BE2C (cell line): ENCODE data around the gene RFPL3.
"Not testable (repeated sequence)": the region's sequence is repeated elsewhere in the genome, so short reads cannot be mapped to it uniquely, and the experiment has no call there.

ENCODE experiments used
- DNase-seq: peaks from one replicate; pipeline ENCODE4 v3.0.0-alpha.2; 2020
- H3K27me3 ChIP-seq: fragments of 250-450 bp; sonication (Bioruptor Pico); 2 replicates; pipeline ENCODE4 v1.5.1; 2020; ENCODE audit warnings: mild to moderate bottlenecking
- H3K36me3 ChIP-seq: fragments of 250-450 bp; sonication (Bioruptor Pico); 2 replicates; pipeline ENCODE4 v1.5.1; 2020; ENCODE audit warnings: mild to moderate bottlenecking
- H3K4me1 ChIP-seq: fragments of 250-450 bp; sonication (Bioruptor Pico); 2 replicates; pipeline ENCODE4 v1.5.1; 2020
- H3K4me3 ChIP-seq: 2 replicates; pipeline ENCODE4 v1.5.1; 2011; ENCODE audit warnings: low read depth, low read length
- H3K9me3 ChIP-seq: fragments of 250-450 bp; sonication (Bioruptor Pico); 2 replicates; pipeline ENCODE4 v1.5.1; 2020
- CTCF ChIP-seq: IDR thresholded peaks from 2 replicates; pipeline ENCODE4 v1.5.1; 2012; ENCODE audit warnings: mild to moderate bottlenecking, low read depth, low read length

The RFPL3 gene

GRCh38 chr22:32354360-32355351, 3.0 kb upstream of the RFPL3 start:
- H3K4me1 ChIP-seq, result no peaks in the 10 kb centered on the region
- TF ChIP-seq CTCF, result no peak
- H3K9me3 ChIP-seq, result no peaks in the 10 kb centered on the region
- no peaks in the 10 kb centered on the region for H3K36me3 ChIP-seq
- no peak overlapping the region for H3K4me3 ChIP-seq
- DNase-seq, result no peak
- H3K27me3 ChIP-seq, result no peaks in the 10 kb centered on the region

GRCh38 chr22:32355760-32356159, 1.9 kb upstream of the RFPL3 start:
- Histone ChIP-seq H3K27me3 (no peaks in the 10 kb centered on the region), H3K4me1 (no peaks in the 10 kb centered on the region), H3K4me3 (no peak overlapping the region), H3K36me3 (no peaks in the 10 kb centered on the region), H3K9me3 (no peaks in the 10 kb centered on the region)
- TF ChIP-seq CTCF, result no peak
- no peak for DNase-seq

DNA sequence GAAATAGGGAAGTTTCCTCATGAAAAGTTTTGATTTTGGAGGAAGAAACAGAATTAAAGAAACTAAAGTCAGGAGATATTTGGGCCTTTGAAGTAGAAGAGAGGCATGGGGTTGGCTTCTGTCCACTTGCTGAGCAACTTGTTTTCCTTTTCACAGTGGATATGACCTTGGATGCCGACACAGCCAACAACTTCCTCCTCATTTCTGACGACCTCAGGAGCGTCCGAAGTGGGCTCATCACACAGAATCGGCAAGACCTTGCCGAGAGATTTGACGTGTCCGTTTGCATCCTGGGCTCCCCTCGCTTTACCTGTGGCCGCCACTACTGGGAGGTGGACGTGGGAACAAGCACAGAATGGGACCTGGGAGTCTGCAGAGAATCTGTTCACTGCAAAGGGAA, 2.4 kb downstream of the RFPL3 start:
- H3K27me3 ChIP-seq, H3K36me3 ChIP-seq, H3K4me3 ChIP-seq, H3K9me3 ChIP-seq, H3K4me1 ChIP-seq, DNase-seq: not testable (repeated sequence)

GRCh38 chr22:32361257-32361656, 3.6 kb downstream of the RFPL3 start:
- no peak for DNase-seq
- H3K4me1 ChIP-seq, result no peaks in the 10 kb centered on the region
- H3K36me3 ChIP-seq, result no peaks in the 10 kb centered on the region
- H3K4me3 ChIP-seq, result no peak overlapping the region
- no peaks in the 10 kb centered on the region for H3K27me3 ChIP-seq
- no peak for TF ChIP-seq CTCF
- no peaks in the 10 kb centered on the region for H3K9me3 ChIP-seq

GRCh38 chr22:32364210-32364609, 6.5 kb downstream of the RFPL3 start:
- H3K36me3 ChIP-seq, result no peaks in the 10 kb centered on the region
- H3K27me3 ChIP-seq, result no peaks in the 10 kb centered on the region
- no peak overlapping the region for H3K4me3 ChIP-seq
- DNase-seq, result no peak
- no peak for TF ChIP-seq CTCF
- no peaks in the 10 kb centered on the region for H3K4me1 ChIP-seq
- no peaks in the 10 kb centered on the region for H3K9me3 ChIP-seq

GRCh38 chr22:32375678-32376450, 18.2 kb downstream of the RFPL3 start:
- Histone ChIP-seq H3K4me1 (no peaks in the 10 kb centered on the region), H3K27me3 (no peaks in the 10 kb centered on the region), H3K9me3 (no peaks in the 10 kb centered on the region), H3K4me3 (no peak overlapping the region), H3K36me3 (no peaks in the 10 kb centered on the region)
- no peak for TF ChIP-seq CTCF
- no peak for DNase-seq
